Measurements from ENCODE around the gene FLRT3.

Gene FLRT3

GRCh38 chr20:14313341-14314020, 23.9 kb downstream of the FLRT3 start:
- no peak for FAIRE-seq

- no peak for FAIRE-seq
Observed at GRCh38 chr20:14312001-14312400, 25.4 kb downstream of the FLRT3 start.

- FAIRE-seq = no peak
Observed at GRCh38 chr20:14310977-14311627, 26.3 kb downstream of the FLRT3 start.

- no peak for FAIRE-seq
Observed at GRCh38 chr20:14307956-14308355, 29.5 kb downstream of the FLRT3 start.

- FAIRE-seq = no peak
Observed at GRCh38 chr20:14304472-14304871, 32.9 kb downstream of the FLRT3 start.

- FAIRE-seq = no peak
Observed at GRCh38 chr20:14303651-14304050, 33.8 kb downstream of the FLRT3 start.

GRCh38 chr20:14303106-14303505, 34.3 kb downstream of the FLRT3 start:
- no peak for FAIRE-seq

- FAIRE-seq = no peak
Observed at GRCh38 chr20:14299831-14300230, 37.6 kb downstream of the FLRT3 start.

GRCh38 chr20:14295770-14296309, 41.6 kb downstream of the FLRT3 start:
- no peak for FAIRE-seq

- no peak for FAIRE-seq
Observed at GRCh38 chr20:14295238-14295637, 42.2 kb downstream of the FLRT3 start.

GRCh38 chr20:14291502-14291901, 45.9 kb downstream of the FLRT3 start:
- no peak for FAIRE-seq

- FAIRE-seq = no peak
Observed at GRCh38 chr20:14288341-14289330, 48.8 kb downstream of the FLRT3 start.

GRCh38 chr20:14284443-14284842, 53.0 kb downstream of the FLRT3 start:
- no peak for FAIRE-seq

GRCh38 chr20:14282140-14282539, 55.3 kb downstream of the FLRT3 start:
- no peak for FAIRE-seq

All from A204.1 (cell line).